SU-DHL-6 (cell line): ENCODE data around the gene ADGRG2.

Source experiments
- EZH2phosphoT487 ChIP-seq: fragments of 200-600 bp; sonication (generic), shearing (Covaris generic); conservative IDR thresholded peaks from 2 replicates; pipeline ENCODE4 v1.6.1; 2018; ENCODE audit warnings: mild to moderate bottlenecking, antibody characterized with exemption, low read length, moderate library complexity, mixed read lengths
- TF ChIP-seq, protein P1 (sequence below): fragments of 200-600 bp; sonication (generic); IDR thresholded peaks from one replicate; pipeline ENCODE4 v1.5.1; 2017; ENCODE audit warnings: antibody characterized with exemption, mild to moderate bottlenecking, low read length, moderate library complexity; ENCODE audit not compliant: insufficient read depth, poor library complexity, severe bottlenecking

DNA sequence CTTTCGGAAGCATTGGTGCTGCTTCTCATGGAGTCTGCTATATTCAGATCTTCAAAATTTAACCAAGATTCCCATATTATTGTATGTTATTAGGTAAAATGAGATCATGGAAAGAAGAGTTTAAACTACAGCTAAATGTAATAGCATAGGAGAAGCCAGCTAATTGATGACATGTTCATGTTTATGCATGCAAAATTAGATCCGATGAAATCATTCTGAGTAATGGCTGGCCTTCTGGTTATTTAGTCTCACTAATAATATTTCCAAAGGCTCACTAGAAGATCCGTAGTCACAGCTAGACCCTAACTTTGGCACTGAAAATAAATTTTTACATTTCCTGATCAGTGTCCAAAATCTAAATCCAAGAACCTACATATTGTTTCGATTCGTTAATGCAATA, 118.5 kb downstream of the ADGRG2 start:
- TF ChIP-seq, protein P1, sequence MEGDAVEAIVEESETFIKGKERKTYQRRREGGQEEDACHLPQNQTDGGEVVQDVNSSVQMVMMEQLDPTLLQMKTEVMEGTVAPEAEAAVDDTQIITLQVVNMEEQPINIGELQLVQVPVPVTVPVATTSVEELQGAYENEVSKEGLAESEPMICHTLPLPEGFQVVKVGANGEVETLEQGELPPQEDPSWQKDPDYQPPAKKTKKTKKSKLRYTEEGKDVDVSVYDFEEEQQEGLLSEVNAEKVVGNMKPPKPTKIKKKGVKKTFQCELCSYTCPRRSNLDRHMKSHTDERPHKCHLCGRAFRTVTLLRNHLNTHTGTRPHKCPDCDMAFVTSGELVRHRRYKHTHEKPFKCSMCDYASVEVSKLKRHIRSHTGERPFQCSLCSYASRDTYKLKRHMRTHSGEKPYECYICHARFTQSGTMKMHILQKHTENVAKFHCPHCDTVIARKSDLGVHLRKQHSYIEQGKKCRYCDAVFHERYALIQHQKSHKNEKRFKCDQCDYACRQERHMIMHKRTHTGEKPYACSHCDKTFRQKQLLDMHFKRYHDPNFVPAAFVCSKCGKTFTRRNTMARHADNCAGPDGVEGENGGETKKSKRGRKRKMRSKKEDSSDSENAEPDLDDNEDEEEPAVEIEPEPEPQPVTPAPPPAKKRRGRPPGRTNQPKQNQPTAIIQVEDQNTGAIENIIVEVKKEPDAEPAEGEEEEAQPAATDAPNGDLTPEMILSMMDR = no peak
- no peak for TF ChIP-seq EZH2phosphoT487
